SU-DHL-6 (cell line): Measurements from ENCODE around the gene GPRC5C.

Experiments used
- H2AFZ ChIP-seq: fragments of 200-600 bp; sonication (generic); 2 replicates; pipeline ENCODE4 v1.6.1; 2014; ENCODE audit warnings: low read depth, mild to moderate bottlenecking, moderate library complexity, mixed read lengths, antibody characterized with exemption, low read length; ENCODE audit not compliant: severe bottlenecking
- H3F3A ChIP-seq: fragments of 200-600 bp; shearing (Covaris generic); 2 replicates; pipeline ENCODE4 v1.6.0; 2016; ENCODE audit warnings: antibody characterized with exemption, mild to moderate bottlenecking; ENCODE audit not compliant: insufficient read depth
- H3K27ac ChIP-seq: fragments of 200-600 bp; sonication (generic); 2 replicates; pipeline ENCODE4 v1.5.1; 2016; ENCODE audit warnings: low read depth, mild to moderate bottlenecking, low read length, moderate library complexity, mixed read lengths
- H3K27me3 ChIP-seq: fragments of 200-600 bp; sonication (generic), shearing (Covaris generic); 2 replicates; pipeline ENCODE4 v1.6.0; 2014; ENCODE audit warnings: mild to moderate bottlenecking, low read length
- H3K36me3 ChIP-seq: fragments of 200-600 bp; sonication (generic); 2 replicates; pipeline ENCODE4 v1.6.1; 2014; ENCODE audit warnings: mild to moderate bottlenecking, low read length, mixed read lengths
- H3K4me2 ChIP-seq: fragments of 300-600, 200-600 bp; shearing (Covaris generic), sonication (generic); 2 replicates; pipeline ENCODE4 v1.6.0; 2014; ENCODE audit warnings: low read length, low read depth, mild to moderate bottlenecking; ENCODE audit not compliant: poor library complexity, severe bottlenecking
- H3K4me3 ChIP-seq: fragments of 200-600 bp; sonication (generic); 2 replicates; pipeline ENCODE4 v1.5.1; 2014; ENCODE audit warnings: antibody characterized with exemption, low read length, mild to moderate bottlenecking, mixed read lengths; ENCODE audit not compliant: insufficient read depth, poor library complexity, severe bottlenecking
- H3K79me2 ChIP-seq: fragments of 200-600 bp; sonication (generic); 2 replicates; pipeline ENCODE4 v1.6.1; 2014; ENCODE audit warnings: mild to moderate bottlenecking, low read length, moderate library complexity; ENCODE audit not compliant: insufficient read depth
- H3K9ac ChIP-seq: fragments of 200-600 bp; sonication (generic); 2 replicates; pipeline ENCODE4 v1.7.0; 2014; ENCODE audit warnings: mild to moderate bottlenecking, low read length
- H3K9me2 ChIP-seq: fragments of 200-600 bp; sonication (generic); replicated peaks from 2 replicates; pipeline ENCODE4 v1.6.1; 2014; ENCODE audit warnings: low read length; ENCODE audit not compliant: insufficient read depth
- H3K9me3 ChIP-seq: fragments of 200-600 bp; sonication (generic); 2 replicates; pipeline ENCODE4 v1.6.1; 2014; ENCODE audit warnings: low read length, mixed read lengths; ENCODE audit not compliant: insufficient read depth
- H4K20me1 ChIP-seq: fragments of 200-600 bp; sonication (generic); 2 replicates; pipeline ENCODE4 v1.6.1; 2014; ENCODE audit warnings: low read depth, mild to moderate bottlenecking, antibody characterized with exemption, low read length, moderate library complexity, mixed read lengths
- EZH2phosphoT487 ChIP-seq: fragments of 200-600 bp; sonication (generic), shearing (Covaris generic); conservative IDR thresholded peaks from 2 replicates; pipeline ENCODE4 v1.6.1; 2018; ENCODE audit warnings: mild to moderate bottlenecking, antibody characterized with exemption, low read length, moderate library complexity, mixed read lengths
- TF ChIP-seq, protein P1 (sequence below): fragments of 200-600 bp; sonication (generic); IDR thresholded peaks from one replicate; pipeline ENCODE4 v1.5.1; 2017; ENCODE audit warnings: antibody characterized with exemption, mild to moderate bottlenecking, low read length, moderate library complexity; ENCODE audit not compliant: insufficient read depth, poor library complexity, severe bottlenecking

The GPRC5C gene

DNA sequence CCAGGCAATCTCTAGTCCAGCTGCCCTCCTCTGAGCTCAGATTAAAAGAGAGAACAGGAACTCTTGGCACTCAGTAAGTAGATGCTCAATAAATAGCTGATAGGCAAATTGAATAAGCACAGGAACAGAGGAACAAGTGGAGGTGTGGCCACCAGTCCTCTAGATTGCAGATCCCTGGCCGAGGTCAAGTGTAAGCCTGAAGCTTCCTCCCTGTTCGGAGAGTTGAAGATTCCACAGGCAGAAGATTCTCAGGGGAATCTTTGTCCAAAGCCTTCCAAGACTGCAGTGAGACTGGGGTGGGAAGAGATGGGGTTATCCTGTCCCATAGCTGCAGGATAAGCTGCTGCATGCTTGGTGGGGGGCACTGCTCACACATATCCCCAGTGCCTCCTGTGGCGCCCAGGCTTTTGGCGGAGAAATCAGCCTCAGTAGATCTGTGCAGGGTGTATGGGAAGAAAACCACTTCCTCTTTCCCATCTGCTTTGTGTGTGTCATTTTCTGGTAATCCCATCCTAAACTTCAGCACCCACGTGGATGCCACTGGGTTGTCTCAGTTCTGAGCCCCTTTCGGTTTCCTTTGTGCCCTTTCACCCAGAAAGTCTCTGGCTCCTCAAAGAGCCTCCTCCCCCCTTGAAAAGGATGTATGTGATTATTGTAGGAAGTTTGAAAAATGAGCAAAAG is 46.7 kb downstream of the GPRC5C start:
- no peaks in the 10 kb centered on the region for H4K20me1 ChIP-seq
- no peaks in the 10 kb centered on the region for H3F3A ChIP-seq
- no peaks in the 10 kb centered on the region for H3K9me3 ChIP-seq
- H3K36me3 ChIP-seq: no peaks in the 10 kb centered on the region
- no peak overlapping the region for H3K4me3 ChIP-seq
- no peaks in the 10 kb centered on the region for H3K9me2 ChIP-seq
- no peaks in the 10 kb centered on the region for H3K27me3 ChIP-seq
- H3K9ac ChIP-seq: no peak overlapping the region
- TF ChIP-seq, protein P1, sequence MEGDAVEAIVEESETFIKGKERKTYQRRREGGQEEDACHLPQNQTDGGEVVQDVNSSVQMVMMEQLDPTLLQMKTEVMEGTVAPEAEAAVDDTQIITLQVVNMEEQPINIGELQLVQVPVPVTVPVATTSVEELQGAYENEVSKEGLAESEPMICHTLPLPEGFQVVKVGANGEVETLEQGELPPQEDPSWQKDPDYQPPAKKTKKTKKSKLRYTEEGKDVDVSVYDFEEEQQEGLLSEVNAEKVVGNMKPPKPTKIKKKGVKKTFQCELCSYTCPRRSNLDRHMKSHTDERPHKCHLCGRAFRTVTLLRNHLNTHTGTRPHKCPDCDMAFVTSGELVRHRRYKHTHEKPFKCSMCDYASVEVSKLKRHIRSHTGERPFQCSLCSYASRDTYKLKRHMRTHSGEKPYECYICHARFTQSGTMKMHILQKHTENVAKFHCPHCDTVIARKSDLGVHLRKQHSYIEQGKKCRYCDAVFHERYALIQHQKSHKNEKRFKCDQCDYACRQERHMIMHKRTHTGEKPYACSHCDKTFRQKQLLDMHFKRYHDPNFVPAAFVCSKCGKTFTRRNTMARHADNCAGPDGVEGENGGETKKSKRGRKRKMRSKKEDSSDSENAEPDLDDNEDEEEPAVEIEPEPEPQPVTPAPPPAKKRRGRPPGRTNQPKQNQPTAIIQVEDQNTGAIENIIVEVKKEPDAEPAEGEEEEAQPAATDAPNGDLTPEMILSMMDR: no peak
- TF ChIP-seq EZH2phosphoT487: no peak
- no peak overlapping the region for H2AFZ ChIP-seq
- no peak overlapping the region for H3K27ac ChIP-seq
- no peak overlapping the region for H3K4me2 ChIP-seq
- no peaks in the 10 kb centered on the region for H3K79me2 ChIP-seq

DNA sequence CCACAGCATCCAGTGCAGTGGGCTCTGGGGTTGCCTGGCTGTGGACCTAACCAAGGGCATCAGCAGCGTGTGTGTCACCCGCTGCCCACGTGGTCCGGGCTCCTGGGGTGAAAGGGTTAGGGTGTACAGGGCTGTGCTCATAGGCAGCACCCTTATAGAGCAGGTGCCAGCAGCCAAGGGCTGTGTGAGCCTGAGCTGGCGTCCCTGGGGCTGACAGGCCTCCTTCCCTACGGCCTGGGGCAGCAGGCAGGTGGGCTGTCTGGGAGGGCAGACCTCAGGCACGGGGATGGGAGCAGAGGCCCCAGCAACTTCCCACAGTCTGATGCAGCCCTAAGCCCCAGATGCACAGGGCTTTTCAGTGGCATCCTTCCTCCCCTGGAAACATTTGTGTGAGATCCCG is 48.4 kb downstream of the GPRC5C start:
- TF ChIP-seq EZH2phosphoT487: no peak
- TF ChIP-seq, protein P1: no peak
- Histone ChIP-seq H3F3A (no peaks in the 10 kb centered on the region), H3K27ac (no peak overlapping the region), H3K36me3 (no peaks in the 10 kb centered on the region), H3K4me3 (no peak overlapping the region), H4K20me1 (no peaks in the 10 kb centered on the region), H3K4me2 (no peak overlapping the region), H3K9me3 (no peaks in the 10 kb centered on the region), H3K9me2 (no peaks in the 10 kb centered on the region), H3K27me3 (no peaks in the 10 kb centered on the region), H2AFZ (no peak overlapping the region), H3K79me2 (no peaks in the 10 kb centered on the region), H3K9ac (no peak overlapping the region)

DNA sequence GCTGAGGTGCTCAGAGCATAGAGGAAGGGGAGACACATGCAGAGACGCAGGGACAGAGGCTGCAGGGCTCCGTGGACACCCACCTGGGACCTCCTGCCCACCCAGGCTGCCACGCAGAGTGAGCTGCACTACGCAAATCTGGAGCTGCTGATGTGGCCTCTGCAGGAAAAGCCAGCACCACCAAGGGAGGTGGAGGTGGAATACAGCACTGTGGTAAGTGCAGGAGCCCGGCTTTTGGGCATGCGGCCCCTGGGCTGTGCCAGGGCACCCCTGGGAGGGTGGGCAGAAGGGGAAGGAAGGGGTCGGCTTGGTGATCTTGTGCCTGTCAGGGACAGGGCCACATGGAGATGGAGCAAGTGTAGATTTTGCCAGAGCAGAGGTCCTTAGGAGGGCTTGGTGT is 49.7 kb downstream of the GPRC5C start:
- Histone ChIP-seq H3K9ac (no peak overlapping the region), H3K36me3 (no peaks in the 10 kb centered on the region), H3K9me3 (no peaks in the 10 kb centered on the region), H3K9me2 (no peaks in the 10 kb centered on the region), H3F3A (no peaks in the 10 kb centered on the region), H3K79me2 (no peaks in the 10 kb centered on the region), H3K4me2 (no peak overlapping the region), H2AFZ (no peak overlapping the region), H3K27ac (no peak overlapping the region), H3K27me3 (no peaks in the 10 kb centered on the region), H3K4me3 (no peak overlapping the region), H4K20me1 (no peaks in the 10 kb centered on the region)
- TF ChIP-seq EZH2phosphoT487: no peak
- TF ChIP-seq, protein P1: no peak
